RWPE1 (cell line): ENCODE data around the gene ACY1.

ENCODE experiments used
- CTCF ChIA-PET: fragments of 350-600 bp; sonication (Branson Sonifier 250); formaldehyde crosslinking; extraction: SDS; loops from one replicate; lab custom pipeline; 2021; lab: Yijun Ruan, JAX
- POLR2A ChIA-PET: fragments of 400-600 bp; formaldehyde crosslinking; extraction: SDS; loops from one replicate; lab custom pipeline; 2020; ENCODE audit warnings: antibody characterized with exemption; ENCODE audit not compliant: low non-redundant PET; lab: Yijun Ruan, JAX
- DNase-seq: peaks from one replicate; pipeline ENCODE4 v3.0.0; 2012; ENCODE audit warnings: low spot score
- H3K27ac ChIP-seq: fragments of 450-650 bp; 2 replicates; pipeline ENCODE4 v1.5.1; 2017
- TF ChIP-seq, protein P1 (sequence below): fragments of 450-650 bp; conservative IDR thresholded peaks from 2 replicates; pipeline ENCODE4 v1.5.1; 2017; ENCODE audit warnings: low read depth, mild to moderate bottlenecking

Gene ACY1

DNA sequence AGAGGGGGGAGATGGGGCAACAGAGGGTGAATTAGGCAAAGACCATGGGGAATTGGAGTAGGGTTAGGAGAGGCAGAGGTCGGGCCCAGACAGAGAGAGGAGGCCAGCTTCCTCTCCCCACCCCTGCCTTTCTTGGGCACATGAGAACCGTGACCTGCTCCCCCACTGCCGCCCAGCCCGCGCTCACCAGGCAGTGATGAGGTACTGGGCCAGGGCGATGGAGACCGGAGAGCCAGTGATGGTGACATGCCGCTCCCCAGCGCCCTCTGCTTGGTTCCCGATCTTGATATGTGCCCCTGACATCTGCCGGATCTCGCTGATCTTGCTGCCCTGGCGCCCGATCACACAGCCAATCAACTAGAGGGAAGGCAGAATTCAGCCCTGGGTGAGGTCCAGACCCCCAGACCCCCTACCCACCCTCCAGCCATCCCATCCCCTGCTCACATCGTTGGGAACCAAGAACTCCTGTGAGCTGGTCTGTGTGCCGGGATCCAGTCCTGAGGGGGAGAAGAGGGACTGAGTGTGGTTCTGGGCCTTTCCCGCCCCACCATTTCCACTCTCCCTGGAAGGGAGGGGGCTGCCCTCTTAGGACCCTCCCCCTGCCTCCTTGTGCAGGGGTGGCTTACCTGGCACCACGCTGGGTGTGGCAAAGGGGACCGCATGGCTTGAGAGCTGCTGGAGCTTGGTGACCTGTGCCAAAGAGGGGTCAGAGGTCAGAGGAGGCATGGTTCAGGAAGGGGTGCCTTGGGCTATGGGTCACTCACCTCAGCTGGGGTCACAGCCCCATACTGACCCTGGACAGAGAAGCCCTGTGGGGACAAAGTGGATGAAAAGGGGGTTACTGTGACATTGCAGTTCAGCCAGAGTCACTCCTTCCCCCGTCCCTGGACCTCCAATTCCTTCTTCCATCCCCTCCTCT, 24.5 kb upstream of the ACY1 start:
- TF ChIP-seq, protein P1, sequence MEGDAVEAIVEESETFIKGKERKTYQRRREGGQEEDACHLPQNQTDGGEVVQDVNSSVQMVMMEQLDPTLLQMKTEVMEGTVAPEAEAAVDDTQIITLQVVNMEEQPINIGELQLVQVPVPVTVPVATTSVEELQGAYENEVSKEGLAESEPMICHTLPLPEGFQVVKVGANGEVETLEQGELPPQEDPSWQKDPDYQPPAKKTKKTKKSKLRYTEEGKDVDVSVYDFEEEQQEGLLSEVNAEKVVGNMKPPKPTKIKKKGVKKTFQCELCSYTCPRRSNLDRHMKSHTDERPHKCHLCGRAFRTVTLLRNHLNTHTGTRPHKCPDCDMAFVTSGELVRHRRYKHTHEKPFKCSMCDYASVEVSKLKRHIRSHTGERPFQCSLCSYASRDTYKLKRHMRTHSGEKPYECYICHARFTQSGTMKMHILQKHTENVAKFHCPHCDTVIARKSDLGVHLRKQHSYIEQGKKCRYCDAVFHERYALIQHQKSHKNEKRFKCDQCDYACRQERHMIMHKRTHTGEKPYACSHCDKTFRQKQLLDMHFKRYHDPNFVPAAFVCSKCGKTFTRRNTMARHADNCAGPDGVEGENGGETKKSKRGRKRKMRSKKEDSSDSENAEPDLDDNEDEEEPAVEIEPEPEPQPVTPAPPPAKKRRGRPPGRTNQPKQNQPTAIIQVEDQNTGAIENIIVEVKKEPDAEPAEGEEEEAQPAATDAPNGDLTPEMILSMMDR = no peak
- ChIA-PET POLR2A (no interaction called here), CTCF (no interaction called here)
- DNase-seq = no peak
- peak overlapping the region; percentile 1; the same call in 1 of the 2 replicates for H3K27ac ChIP-seq

DNA sequence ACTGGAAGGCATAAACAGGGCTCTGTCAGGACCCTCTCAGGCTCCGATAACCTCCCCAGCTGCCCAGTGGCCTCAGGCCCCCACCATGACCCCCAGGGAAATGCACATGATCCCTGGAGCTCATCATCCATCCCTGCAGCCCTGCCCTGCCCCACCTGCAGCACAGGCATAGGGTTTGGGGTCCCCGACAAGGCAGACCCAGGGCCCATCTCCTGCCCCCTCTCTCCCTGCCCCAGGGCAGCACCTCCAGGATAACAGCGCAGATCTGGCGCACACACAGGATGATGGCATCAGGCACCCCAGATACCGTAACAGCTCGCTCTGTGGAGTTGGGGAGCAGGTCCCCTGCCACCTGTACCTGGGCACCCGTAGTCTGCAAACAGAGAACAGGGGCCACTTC, 23.7 kb upstream of the ACY1 start:
- H3K27ac ChIP-seq = peak overlapping the region; percentile 1; the same call in 1 of the 2 replicates
- DNase-seq = no peak
- ChIA-PET POLR2A (no interaction called here), CTCF (no interaction called here)
- TF ChIP-seq, protein P1 = no peak

DNA sequence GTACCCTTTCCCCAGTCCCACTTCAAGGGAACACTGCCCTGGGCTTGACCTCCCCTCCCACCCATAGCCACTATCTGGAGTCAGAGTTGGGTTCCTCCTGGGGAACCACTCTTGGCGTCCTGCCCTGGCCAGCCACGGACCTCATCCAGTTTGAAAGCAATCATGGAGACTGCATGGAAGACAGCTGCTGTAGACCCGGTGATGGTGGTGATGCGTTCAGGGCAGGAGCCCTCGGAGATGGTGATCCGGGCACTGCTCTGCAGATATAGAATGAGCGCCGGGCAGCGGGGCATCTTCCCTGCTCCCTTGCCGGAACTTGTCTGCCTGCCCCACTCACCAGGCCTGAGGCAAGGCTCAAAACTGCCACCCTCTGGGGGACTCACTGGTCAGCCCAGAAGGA, 22.9 kb upstream of the ACY1 start:
- CTCF ChIA-PET = interaction anchor here (1.0 kb wide), 1 partner anchor 13 kb away, joined by 3 read pairs; no protein-coding TSS in a partner anchor
- no peak overlapping the region for H3K27ac ChIP-seq
- no peak for DNase-seq
- POLR2A ChIA-PET = no interaction called here
- TF ChIP-seq, protein P1 = no peak

DNA sequence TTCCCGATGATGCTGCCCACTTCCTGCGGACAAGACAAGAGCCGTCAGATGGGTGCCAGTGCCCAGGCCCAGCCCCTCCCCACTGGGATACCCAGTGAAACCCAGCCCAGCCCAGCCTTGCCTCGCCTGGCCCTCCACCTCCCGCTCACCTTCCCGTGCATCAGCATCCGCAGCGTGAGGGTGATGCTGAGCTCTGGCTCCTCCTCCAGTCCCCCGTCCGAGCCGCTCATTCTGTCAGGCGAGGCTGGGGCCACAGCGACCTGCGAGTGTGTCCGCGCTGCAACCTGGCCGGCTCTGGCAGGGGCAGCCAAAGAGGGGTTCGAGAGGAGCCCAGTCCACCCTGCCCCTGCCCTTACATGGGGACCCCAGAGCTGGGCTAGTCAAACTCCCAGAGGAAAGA, 22.3 kb upstream of the ACY1 start:
- ChIA-PET POLR2A (no interaction called here), CTCF (interaction anchor here (1.0 kb wide), 1 partner anchor 12 kb away, joined by 3 read pairs; no protein-coding TSS in a partner anchor)

DNA sequence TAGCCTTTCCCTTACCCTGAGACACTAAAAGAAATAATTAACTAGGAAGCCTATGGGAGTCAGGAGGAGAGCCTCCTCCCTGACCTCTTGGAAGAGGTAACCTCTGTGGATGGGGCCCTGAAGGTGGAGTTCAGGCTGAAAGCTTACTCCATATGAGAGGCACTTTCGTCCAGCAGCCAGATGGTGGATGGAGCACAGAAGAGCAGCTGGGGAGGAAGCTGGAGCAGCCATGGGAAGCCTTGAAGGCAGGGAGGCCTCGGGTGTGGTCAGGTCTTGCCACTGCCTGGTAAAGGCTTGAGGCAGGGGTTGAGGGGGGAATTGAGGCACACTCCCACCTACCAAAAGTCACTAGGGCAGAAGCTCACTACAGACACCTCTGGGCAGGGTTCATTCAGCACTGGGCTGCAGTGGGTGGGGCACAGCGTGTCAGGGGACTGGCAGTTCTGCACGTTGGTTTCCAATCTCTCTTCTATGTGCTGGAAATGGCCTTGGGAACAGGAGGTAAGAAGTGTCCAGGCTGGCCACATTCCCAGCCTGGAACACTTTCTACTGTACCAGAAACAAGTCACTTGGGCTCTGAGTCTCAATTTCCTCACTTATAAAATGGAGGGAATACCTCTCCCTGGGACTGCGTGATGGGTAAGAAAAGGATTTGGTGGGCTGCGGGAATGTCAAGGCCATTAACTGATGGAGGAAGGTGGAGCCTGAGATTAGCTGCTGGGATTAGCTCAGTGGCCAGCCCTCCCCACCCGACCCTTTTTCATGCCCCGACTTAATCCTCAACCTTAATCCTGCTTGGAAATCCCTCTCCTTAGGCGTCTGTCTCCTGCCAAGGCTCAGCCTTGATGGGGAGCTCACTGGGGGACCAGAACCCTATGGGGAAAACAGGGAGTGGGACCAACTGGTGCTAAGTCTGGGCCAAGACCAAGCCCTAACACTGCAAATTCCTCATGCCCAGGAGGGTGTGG, 21.4 kb upstream of the ACY1 start:
- TF ChIP-seq, protein P1 = no peak
- ChIA-PET POLR2A (no interaction called here), CTCF (interaction anchor here (0.5 to 1.0 kb wide), 2 partner anchors 11 to 40 kb away, joined by 3 to 4 read pairs; no protein-coding TSS in a partner anchor)
- no peak for DNase-seq
- peak overlapping the region; percentile 35 for H3K27ac ChIP-seq

More for the DNA sequence above, 22.3 kb upstream of the ACY1 start:
- no peak overlapping the region; the same call in 1 of the 2 replicates for H3K27ac ChIP-seq
- no peak for DNase-seq
- TF ChIP-seq, protein P1 = no peak
